T-helper 2 cell (primary cell): ENCODE results near the gene MAST1.
A peak's percentile ranks its signal among the peaks of the same experiment; 100 is the strongest.
"Not testable (repeated sequence)": the region's sequence is repeated elsewhere in the genome, so short reads cannot be mapped to it uniquely, and the experiment has no call there.

Source experiments
- DNase-seq, 5 experiments: peaks; one replicate each; pipeline versions ENCODE4 v3.0.0 to v3.0.0-alpha.2; 2012 to 2022

The MAST1 gene

GRCh38 chr19:12896460-12896859 lies 58.1 kb downstream of the MAST1 start:
- DNase-seq = no peak

DNA sequence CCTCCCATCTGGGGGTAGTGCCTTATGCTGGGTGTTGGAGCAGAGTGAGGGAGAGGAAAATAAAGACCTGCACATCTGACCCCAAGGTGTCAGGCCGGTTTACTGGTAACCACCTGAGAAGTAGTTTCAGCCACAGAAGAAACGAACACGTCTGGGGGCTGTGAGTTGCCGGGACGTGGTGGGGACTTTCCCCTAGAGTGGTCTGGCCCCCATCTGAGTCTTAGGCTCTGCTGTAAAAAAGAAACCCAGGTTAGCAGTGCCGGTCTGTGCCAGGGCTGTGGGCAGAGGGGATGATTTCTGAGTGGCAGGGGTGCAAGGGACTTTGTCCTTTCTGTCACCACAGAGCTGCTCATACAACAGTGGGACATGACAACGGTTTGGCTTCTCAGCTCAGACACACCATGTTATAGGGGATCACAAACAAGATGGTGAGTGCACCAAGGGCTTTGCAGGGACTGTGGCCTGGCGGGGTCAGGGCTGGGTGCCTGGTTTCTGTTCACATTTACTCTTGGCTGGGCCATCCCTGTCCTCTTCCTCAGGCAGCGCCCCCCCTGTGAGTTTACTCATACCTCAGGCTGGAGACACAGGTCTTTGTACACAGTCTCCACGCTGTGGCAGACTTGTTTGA lies 61.7 kb downstream of the MAST1 start:
- peak in 1 of 5 experiments; percentile 67 for DNase-seq

DNA sequence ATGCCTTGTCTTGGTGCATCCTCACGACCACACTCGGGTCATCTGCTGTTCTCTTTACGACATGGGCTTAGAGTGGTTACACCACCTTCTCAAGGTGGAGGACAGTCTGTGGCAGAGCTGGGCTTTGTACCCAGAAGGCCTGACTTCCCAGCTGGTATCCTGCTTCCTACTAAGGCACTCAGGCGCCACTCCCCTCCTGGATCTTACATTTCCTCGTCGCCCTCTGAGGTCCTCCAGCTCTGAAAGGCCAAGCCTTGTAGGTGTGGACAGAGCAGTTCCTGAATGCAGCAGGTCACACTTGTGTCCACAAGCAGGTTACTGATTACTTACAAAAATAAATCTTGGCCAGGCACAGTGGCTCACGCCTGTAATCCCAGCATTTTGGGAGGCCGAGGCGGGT lies 68.9 kb downstream of the MAST1 start:
- no peak for DNase-seq

DNA sequence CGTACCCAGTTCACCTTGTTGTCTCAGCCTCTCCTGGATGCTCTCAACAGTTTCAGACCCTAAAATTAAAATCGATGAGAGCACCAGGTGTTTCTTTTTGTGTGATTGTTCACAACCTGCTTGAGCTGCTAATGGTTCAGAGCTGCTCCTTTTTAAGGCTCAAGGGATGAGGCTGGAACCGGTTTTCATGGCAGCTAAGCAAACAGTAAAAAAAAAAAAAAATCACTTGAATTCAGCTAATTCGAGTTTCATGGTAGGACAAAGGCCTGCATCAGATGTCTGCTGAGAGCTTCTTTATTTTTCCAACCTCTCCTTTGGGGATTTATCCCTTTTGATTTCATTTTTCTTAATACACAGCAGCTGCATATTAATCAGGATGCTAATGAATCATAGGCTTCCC lies 74.3 kb downstream of the MAST1 start:
- DNase-seq = no peak

GRCh38 chr19:12913011-12913561 lies 74.8 kb downstream of the MAST1 start:
- DNase-seq = no peak

DNA sequence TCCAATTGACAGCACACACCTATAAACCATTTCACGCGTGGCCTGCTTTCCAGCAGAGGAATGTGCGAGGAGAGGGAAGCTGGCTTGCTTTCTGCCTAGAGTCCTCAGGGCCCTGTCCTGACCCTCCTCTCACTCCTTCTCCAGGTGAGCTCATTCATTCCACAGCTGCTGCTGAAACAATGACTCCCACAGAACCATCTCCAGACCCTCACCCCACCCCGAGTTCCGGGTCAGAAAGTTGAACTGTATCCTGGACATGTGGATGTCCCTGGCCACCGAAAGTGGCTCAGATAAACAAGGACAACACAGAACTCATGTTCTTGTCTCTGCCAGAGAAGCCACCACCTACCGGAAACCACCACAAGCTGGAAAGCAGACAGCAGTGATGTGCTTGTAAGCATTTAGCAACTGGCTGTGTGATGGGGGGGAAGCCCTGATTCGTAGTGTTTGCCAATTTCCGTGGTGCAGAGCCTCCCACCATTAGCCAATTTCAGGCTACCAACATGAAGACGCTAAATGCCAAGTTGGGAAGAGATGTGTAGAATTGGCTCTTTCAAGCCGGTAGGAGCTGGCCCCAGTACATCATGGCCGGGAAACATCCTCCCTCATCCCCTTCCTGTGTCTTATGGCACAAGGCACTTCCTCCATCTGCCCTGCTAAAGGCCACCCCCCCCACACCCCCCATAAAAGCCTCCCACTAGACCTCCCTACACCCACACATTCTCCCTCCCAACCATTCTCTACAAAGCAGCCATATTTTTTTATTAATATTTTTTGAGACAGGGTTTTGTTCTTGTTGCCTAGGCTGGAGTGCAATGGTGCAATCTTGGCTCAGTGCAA lies 75.8 kb downstream of the MAST1 start:
- peak in 3 of 5 experiments; percentile 24 to 89 (median 39) for DNase-seq

- not testable (repeated sequence) for DNase-seq
Observed at GRCh38 chr19:12915860-12916259, 77.5 kb downstream of the MAST1 start.

DNA sequence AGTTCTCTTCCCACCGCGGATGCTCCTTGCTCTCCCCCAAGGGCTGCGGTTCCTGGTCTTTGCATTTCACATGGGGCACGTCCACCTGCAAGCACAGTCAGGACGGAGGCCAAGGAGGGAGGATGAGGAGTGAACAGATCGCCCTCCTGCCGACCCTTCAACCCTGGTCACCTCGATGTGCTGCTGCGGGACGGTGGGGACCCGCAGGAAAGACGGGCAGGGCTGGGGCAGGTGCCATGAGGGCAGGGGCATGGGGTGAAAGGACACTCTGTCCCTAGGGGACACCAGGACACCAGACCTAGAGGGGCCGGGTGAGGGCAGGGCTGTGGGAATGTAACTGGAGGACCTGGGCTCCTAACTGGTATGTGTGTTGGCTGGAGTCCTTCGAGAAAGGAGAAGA lies 79.9 kb downstream of the MAST1 start:
- DNase-seq = no peak

DNA sequence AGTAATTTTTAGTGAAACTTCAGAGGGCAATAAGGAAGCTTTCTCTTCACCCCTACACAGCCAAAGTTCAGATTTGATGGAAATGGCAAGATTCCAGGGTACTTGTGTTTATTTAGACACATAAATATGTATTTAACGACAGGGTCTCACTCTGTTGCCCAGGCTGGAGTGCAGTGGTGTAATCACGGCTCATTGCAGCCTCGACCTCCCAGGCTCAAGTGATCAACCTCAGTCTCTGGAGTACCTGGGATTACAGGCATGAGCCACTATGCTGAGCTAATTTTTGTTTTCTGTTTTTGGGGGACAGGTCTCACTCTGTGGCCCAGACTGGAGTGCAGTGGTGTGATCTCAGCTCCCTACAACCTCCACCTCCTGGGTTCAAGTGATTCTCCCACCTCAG lies 82.7 kb downstream of the MAST1 start:
- no peak for DNase-seq

DNA sequence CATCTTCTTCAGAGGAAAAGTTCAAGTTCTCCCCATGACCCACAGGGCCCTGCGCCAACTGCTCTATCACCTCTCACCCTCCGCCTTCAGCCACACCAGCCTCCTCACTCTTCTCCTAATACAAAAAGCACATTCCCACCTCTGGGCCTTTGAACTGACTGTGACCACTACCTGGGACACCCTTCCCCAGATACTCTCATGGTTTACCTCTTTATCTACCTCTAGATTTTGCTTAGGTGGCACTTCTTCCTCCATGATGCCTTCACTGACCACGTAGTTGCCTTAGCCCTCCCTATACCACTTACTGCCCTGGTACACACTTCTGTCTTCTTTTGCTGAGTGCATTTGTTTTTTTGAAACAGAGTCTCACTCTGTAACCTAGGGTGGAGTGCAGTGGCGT lies 84.6 kb downstream of the MAST1 start:
- no peak for DNase-seq
